Hematopoietic multipotent progenitor cell treated with erythropoietin and hydrocortisone succinate and interleukin-3 and kit ligand, for 6 days (in vitro differentiated cells): ENCODE data around the gene C7orf25.

Experiments used
- DNase-seq: peaks from one replicate; pipeline ENCODE4 v3.0.0-alpha.2; 2015

C7orf25 gene

DNA sequence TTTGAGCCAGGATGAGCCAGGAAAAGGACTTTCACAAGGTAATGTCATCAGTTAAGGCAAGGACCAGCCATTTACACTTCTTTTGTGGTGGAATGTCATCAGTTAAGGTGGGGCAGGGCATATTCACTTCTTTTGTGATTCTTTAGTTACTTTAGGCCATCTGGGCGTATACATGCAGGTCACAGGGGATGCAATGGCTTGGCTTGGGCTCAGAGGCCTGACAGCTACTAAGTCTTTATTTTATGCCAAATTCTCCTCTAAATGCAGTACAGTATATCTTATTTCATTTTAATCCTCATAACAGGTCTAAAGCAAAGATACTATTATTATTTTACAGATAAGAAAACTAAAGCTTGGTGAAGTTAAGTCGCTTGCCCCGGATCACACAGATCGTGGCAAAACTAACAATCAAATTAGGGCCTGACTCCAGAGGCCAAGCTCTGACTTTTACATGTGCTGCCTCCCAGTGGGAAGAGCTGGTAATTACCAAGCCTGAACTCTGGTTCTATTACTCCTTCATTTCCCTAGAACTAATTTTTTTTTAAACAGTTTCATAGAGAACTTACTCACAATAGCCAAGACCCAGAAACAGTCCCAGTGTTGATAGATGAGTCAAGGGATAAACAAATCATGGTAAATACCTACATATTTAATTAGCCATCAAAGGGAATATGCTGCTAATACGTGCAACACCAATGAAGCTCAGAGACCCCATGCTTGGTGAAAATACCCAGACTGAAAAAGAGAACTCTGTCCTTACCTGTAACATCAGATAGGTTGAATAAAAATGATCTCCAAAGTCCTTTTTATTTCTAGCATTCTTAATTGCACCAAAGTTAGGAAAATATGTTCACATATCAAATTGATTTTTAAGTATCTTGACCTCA is 35.4 kb downstream of the C7orf25 start:
- peak; percentile 82 for DNase-seq

DNA sequence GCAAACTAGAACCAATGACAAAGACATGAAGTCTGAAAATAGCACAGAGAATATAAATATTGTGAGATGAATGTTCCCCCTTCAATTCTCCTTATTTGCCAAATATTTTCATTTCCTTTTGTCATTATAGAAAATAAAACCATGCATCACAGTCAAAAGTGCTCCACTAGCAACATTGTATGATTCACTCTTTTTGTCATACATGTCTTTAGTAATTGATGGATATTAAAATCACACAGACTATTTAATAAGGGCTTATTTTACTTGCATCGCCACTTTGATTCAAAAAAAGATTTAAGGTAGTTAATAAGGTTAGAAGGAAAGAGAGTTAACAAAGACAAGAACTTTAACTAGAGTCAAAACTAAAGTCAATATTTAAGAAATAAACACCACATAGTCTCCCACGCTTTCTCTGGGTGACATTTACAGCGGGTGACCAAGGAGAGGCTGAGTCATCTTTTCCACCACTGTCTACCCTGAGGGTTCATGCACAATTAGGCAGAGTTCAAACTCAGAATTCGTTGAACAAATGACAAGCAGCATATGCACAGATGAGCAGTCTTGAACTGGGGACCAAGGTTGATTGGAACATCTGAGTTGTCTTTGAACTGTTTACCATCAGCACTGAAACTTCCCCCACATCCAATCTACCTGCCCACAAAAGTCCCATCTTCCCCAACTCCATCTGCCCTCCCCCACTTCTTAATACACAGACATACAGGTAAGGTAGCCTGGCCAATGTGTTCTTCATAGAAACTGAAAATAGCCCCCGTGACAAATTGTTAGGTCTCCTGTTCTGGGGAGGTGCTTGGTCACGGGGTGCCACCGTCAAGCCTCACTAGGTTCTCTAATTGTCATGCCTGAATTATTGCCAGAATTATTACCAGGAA is 42.5 kb downstream of the C7orf25 start:
- DNase-seq: no peak

GRCh38 chr7:42868480-42868879 is 43.4 kb downstream of the C7orf25 start:
- DNase-seq: no peak
